HUES64 (cell line): Measurements from ENCODE around the gene GAS6.

Experiments
- H3K27ac ChIP-seq: 2 replicates; pipeline ENCODE4 v1.7.0; 2013; ENCODE audit warnings: low read depth, low read length, inconsistent platforms
- H3K27me3 ChIP-seq: 2 replicates; pipeline ENCODE4 v1.6.1; 2013; ENCODE audit warnings: mild to moderate bottlenecking, low read length; ENCODE audit not compliant: insufficient read depth
- H3K36me3 ChIP-seq: 2 replicates; pipeline ENCODE4 v1.6.1; 2013; ENCODE audit warnings: mild to moderate bottlenecking, low read length; ENCODE audit not compliant: insufficient read depth
- H3K4me1 ChIP-seq: 2 replicates; pipeline ENCODE4 v1.6.1; 2013; ENCODE audit warnings: mild to moderate bottlenecking, low read length, moderate library complexity; ENCODE audit not compliant: insufficient read depth
- H3K4me3 ChIP-seq: 2 replicates; pipeline ENCODE4 v1.5.1; 2013; ENCODE audit warnings: mild to moderate bottlenecking, low read length, moderate library complexity
- H3K9ac ChIP-seq: 2 replicates; pipeline ENCODE4 v1.6.1; 2013; ENCODE audit warnings: mild to moderate bottlenecking, low read depth, low read length
- H3K9me3 ChIP-seq: 2 replicates; pipeline ENCODE4 v1.6.1; 2013; ENCODE audit warnings: low read depth, low read length; ENCODE audit not compliant: insufficient read depth
- WGBS: fragments of 150-250, 120-280 bp; methylation state at CpG from one replicate; pipeline ENCODE4 v1.1.7; 2013; ENCODE audit warnings: missing lambda C conversion rate; 5-methylcytosine and 5-hydroxymethylcytosine counted together

The GAS6 gene

GRCh38 chr13:113856716-113857065 is 7.2 kb downstream of the GAS6 start:
- Histone ChIP-seq H3K4me1 (peaks cover 28% of the 10 kb centered on the region), H3K27ac (no peak overlapping the region)

GRCh38 chr13:113855931-113856715 is 7.8 kb downstream of the GAS6 start:
- Histone ChIP-seq H3K27ac (no peak overlapping the region), H3K4me3 (no peak overlapping the region)

More at GRCh38 chr13:113856716-113857065, 7.2 kb downstream of the GAS6 start:
- no peak overlapping the region for H3K4me3 ChIP-seq
- 93% methylated on average over 9 of the region's 9 CpGs for WGBS
- no peaks in the 10 kb centered on the region for H3K9me3 ChIP-seq
- H3K27me3 ChIP-seq, result no peaks in the 10 kb centered on the region
- H3K36me3 ChIP-seq, result no peaks in the 10 kb centered on the region
- no peak overlapping the region for H3K9ac ChIP-seq

DNA sequence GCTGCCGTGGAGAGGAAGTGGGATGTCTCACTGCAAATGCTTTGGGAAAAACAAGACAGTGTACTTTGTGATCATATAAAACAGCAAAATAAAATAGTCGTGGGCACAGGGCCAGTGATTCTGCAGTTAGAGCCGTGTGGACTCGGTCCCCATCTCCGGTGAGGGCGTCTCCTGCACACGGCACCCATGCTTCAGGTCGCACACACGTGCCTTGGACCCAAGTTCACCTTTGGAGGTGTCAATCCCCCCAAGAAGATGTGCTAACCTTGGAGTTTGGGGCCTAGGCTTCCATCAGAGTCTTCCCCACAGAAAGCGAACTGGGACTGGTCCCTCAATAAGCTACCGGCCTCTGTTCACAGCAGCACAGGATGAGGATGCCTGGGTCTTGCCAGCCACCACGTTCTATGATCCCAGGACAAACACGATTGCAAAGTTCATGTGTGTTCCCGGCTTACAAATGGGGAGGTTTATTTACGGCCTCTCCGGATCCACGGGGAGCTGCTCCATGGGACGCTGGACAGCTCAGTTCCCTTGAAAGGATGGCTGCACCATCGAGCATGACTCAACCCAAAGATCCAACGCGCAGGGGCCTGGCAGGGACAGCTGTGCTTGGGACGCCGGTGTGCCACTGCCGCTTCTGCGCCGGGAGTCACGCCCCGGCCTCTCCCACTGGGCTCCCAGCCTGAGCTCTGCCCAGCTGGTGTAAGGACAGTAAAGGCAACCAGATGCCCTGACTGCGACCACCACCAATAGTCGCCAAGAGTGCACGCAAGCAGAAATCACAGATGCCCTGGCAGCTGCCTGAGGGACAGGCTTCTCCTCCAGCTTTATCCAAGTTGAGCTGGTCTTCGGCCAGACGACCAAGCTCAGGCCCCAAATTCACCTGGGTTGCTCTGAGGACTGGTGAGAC is 8.6 kb downstream of the GAS6 start:
- WGBS, result 93% methylated on average over 33 of the region's 33 CpGs
- H3K4me1 ChIP-seq, result peaks cover 14% of the 10 kb centered on the region
- H3K27me3 ChIP-seq, result no peaks in the 10 kb centered on the region
- H3K27ac ChIP-seq, result no peak overlapping the region
- H3K9ac ChIP-seq, result no peak overlapping the region
- H3K36me3 ChIP-seq, result no peaks in the 10 kb centered on the region
- no peak overlapping the region for H3K4me3 ChIP-seq
- no peaks in the 10 kb centered on the region for H3K9me3 ChIP-seq

More at GRCh38 chr13:113855931-113856715, 7.8 kb downstream of the GAS6 start:
- Histone ChIP-seq H3K36me3 (no peaks in the 10 kb centered on the region), H3K9ac (no peak overlapping the region), H3K4me1 (peaks cover 22% of the 10 kb centered on the region), H3K27me3 (no peaks in the 10 kb centered on the region), H3K9me3 (no peaks in the 10 kb centered on the region)
- 94% methylated on average over 25 of the region's 25 CpGs for WGBS

GRCh38 chr13:113854238-113855011 is 9.5 kb downstream of the GAS6 start:
- Histone ChIP-seq H3K27ac (no peak overlapping the region), H3K27me3 (no peaks in the 10 kb centered on the region), H3K36me3 (no peaks in the 10 kb centered on the region), H3K9me3 (no peaks in the 10 kb centered on the region), H3K4me3 (no peak overlapping the region), H3K4me1 (peaks cover 5% of the 10 kb centered on the region), H3K9ac (no peak overlapping the region)
- 68% methylated on average over 31 of the region's 31 CpGs for WGBS

- 0 out of 2 replicates have a peak, but pooled peaks cover 4% of the 10 kb centered on the region for H3K4me1 ChIP-seq
Measured at GRCh38 chr13:113853518-113854237, 10.2 kb downstream of the GAS6 start.

GRCh38 chr13:113852536-113853517 is 11.0 kb downstream of the GAS6 start:
- no peak overlapping the region for H3K27ac ChIP-seq
- no peaks in the 10 kb centered on the region for H3K36me3 ChIP-seq
- H3K4me1 ChIP-seq, result 0 out of 2 replicates have a peak, but pooled peaks cover 4% of the 10 kb centered on the region
- no peak overlapping the region for H3K9ac ChIP-seq
- no peaks in the 10 kb centered on the region for H3K9me3 ChIP-seq
- H3K4me3 ChIP-seq, result no peak overlapping the region
- H3K27me3 ChIP-seq, result no peaks in the 10 kb centered on the region
- WGBS, result 92% methylated on average over 22 of the region's 22 CpGs

More at GRCh38 chr13:113853518-113854237, 10.2 kb downstream of the GAS6 start:
- Histone ChIP-seq H3K27ac (no peak overlapping the region), H3K4me3 (no peak overlapping the region), H3K9ac (no peak overlapping the region), H3K36me3 (no peaks in the 10 kb centered on the region), H3K27me3 (no peaks in the 10 kb centered on the region), H3K9me3 (no peaks in the 10 kb centered on the region)
- WGBS, result 81% methylated on average over 11 of the region's 11 CpGs

GRCh38 chr13:113851826-113852535 is 11.9 kb downstream of the GAS6 start:
- H3K36me3 ChIP-seq, result no peaks in the 10 kb centered on the region
- H3K27ac ChIP-seq, result no peak overlapping the region
- 94% methylated on average over 23 of the region's 23 CpGs for WGBS
- no peaks in the 10 kb centered on the region for H3K27me3 ChIP-seq
- H3K4me1 ChIP-seq, result no peaks in the 10 kb centered on the region
- no peak overlapping the region for H3K9ac ChIP-seq
- H3K9me3 ChIP-seq, result no peaks in the 10 kb centered on the region
- no peak overlapping the region for H3K4me3 ChIP-seq

DNA sequence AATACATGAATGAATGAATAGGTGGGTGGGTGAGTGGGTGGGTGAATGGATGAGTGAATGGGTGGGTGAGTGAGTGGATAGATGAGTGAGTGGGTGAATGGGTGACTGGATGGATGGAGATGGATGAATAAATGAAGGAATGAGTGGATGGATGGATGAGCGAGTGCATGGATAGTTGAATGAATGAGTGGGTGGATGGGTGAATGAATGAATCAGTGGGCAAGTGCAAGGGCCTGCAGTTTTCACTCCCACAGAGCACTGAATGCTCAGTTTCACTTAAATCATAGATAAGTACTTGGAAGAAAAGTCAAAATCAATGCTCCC is 12.4 kb downstream of the GAS6 start:
- no peaks in the 10 kb centered on the region for H3K36me3 ChIP-seq
- H3K4me3 ChIP-seq, result no peak overlapping the region
- H3K27ac ChIP-seq, result no peak overlapping the region
- no peaks in the 10 kb centered on the region for H3K27me3 ChIP-seq
- no peaks in the 10 kb centered on the region for H3K4me1 ChIP-seq
- H3K9me3 ChIP-seq, result no peaks in the 10 kb centered on the region
- H3K9ac ChIP-seq, result no peak overlapping the region
- 90% methylated on average over 1 of the region's 1 CpG for WGBS

DNA sequence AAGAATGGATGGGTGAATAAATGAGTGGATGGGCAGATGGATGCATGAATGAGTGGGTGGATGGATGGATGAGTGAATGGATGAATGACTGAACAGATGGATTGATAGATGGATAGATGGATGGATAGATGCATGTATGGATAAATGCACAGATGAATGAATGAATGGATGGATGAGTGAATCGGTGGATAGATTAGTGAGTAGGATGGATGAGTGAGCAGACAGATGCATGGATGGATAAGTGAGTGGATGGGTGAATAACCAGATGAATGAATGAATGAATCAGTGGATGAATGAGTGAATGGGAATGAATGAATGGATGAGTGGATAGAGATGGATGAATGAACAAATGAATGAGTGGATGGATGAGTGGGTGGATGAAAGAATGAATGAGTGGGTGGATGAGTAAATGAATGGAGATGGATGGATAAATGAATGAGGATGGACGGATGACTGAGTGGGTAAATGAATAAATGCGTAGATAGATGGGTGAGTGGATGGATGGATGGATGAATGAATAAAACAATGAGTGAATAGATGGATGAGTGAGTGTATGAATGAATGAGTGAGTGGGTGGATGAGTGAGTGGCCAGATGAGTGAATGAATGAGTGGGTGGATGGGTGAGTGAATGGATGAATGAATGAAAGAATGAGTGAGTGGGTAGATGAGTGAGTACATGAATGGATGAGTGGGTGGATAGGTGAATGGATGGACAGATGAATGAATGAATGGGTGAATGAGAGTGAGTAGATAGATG is 13.0 kb downstream of the GAS6 start:
- no peak overlapping the region for H3K4me3 ChIP-seq
- no peaks in the 10 kb centered on the region for H3K4me1 ChIP-seq
- H3K27me3 ChIP-seq, result no peaks in the 10 kb centered on the region
- H3K36me3 ChIP-seq, result no peaks in the 10 kb centered on the region
- WGBS, result 95% methylated on average over 3 of the region's 3 CpGs
- no peak overlapping the region for H3K9ac ChIP-seq
- no peaks in the 10 kb centered on the region for H3K9me3 ChIP-seq
- no peak overlapping the region for H3K27ac ChIP-seq
